ENCODE data around the gene CCDC3.

- TF ChIP-seq RAD21 (conservative IDR thresholded peaks at IDR 0.05) (no peak), POLR2AphosphoS5 (IDR thresholded peaks at IDR 0.05) (no peak), EZH2 (IDR thresholded peaks at IDR 0.05; ENCODE audit: borderline replicate concordance, insufficient read depth, low read length, poor library complexity, severe bottlenecking) (no peak), EP300 (conservative IDR thresholded peaks at IDR 0.05; ENCODE audit: poor library complexity, severe bottlenecking) (no peak), SMC3 (conservative IDR thresholded peaks at IDR 0.05; ENCODE audit: poor library complexity) (no peak), MXI1 (conservative IDR thresholded peaks at IDR 0.05; ENCODE audit: poor library complexity, severe bottlenecking) (no peak), TAF1 (IDR thresholded peaks at IDR 0.05; ENCODE audit: low read depth) (no peak)
- TF ChIP-seq, protein P1, sequence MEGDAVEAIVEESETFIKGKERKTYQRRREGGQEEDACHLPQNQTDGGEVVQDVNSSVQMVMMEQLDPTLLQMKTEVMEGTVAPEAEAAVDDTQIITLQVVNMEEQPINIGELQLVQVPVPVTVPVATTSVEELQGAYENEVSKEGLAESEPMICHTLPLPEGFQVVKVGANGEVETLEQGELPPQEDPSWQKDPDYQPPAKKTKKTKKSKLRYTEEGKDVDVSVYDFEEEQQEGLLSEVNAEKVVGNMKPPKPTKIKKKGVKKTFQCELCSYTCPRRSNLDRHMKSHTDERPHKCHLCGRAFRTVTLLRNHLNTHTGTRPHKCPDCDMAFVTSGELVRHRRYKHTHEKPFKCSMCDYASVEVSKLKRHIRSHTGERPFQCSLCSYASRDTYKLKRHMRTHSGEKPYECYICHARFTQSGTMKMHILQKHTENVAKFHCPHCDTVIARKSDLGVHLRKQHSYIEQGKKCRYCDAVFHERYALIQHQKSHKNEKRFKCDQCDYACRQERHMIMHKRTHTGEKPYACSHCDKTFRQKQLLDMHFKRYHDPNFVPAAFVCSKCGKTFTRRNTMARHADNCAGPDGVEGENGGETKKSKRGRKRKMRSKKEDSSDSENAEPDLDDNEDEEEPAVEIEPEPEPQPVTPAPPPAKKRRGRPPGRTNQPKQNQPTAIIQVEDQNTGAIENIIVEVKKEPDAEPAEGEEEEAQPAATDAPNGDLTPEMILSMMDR (IDR thresholded peaks at IDR 0.05; ENCODE audit: poor library complexity, severe bottlenecking) = no peak
- TF ChIP-seq, protein P2, sequence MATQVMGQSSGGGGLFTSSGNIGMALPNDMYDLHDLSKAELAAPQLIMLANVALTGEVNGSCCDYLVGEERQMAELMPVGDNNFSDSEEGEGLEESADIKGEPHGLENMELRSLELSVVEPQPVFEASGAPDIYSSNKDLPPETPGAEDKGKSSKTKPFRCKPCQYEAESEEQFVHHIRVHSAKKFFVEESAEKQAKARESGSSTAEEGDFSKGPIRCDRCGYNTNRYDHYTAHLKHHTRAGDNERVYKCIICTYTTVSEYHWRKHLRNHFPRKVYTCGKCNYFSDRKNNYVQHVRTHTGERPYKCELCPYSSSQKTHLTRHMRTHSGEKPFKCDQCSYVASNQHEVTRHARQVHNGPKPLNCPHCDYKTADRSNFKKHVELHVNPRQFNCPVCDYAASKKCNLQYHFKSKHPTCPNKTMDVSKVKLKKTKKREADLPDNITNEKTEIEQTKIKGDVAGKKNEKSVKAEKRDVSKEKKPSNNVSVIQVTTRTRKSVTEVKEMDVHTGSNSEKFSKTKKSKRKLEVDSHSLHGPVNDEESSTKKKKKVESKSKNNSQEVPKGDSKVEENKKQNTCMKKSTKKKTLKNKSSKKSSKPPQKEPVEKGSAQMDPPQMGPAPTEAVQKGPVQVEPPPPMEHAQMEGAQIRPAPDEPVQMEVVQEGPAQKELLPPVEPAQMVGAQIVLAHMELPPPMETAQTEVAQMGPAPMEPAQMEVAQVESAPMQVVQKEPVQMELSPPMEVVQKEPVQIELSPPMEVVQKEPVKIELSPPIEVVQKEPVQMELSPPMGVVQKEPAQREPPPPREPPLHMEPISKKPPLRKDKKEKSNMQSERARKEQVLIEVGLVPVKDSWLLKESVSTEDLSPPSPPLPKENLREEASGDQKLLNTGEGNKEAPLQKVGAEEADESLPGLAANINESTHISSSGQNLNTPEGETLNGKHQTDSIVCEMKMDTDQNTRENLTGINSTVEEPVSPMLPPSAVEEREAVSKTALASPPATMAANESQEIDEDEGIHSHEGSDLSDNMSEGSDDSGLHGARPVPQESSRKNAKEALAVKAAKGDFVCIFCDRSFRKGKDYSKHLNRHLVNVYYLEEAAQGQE (IDR thresholded peaks at IDR 0.05; ENCODE audit: borderline replicate concordance) = no peak
Measured at GRCh38 chr10:12907656-12908055, 93.9 kb downstream of the CCDC3 start.

Measured in neural cell (in vitro differentiated cells).